NCI-H2227 (cell line): ENCODE measurements around the gene DNM1L.

Experiments used
- DNase-seq: peaks from one replicate; lab custom pipeline; 2025; ENCODE audit not compliant: unreplicated experiment; lab: John Stamatoyannopoulos, UW

DNM1L gene

GRCh38 chr12:32679091-32679919 is at the start of gene DNM1L:
Gene DNM1L (plus strand): TSS chr12:32679301. CDS start chr12:32679364, 63 bp downstream.
- peak; percentile 96 for DNase-seq

DNA sequence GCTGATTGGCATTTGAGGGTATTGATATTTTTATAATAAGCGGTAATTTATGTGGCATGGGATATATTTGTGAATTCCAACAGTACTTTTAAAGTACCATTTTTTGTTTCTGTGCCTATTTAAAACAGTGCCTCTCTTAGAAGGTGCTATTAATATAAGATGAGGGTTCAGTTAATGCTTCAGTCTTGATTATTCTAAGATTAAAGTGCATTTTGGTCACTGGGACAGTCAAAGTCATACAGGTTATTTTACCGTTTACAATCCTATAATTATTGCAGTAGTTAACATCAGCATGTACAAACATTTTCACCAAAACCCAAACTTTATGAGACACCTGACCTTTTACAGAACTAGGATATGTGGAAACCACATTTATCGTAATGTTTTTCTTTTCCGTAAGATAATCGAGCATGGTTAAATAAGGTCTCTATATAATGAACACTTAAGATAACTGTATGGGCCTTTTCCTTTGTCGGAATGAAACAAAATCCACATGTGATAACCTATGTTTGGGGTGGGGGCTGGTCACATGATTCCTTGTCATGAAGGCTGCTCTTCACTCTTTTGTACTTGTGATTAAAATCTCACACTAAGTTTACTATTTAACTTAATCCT is 37.7 kb upstream of the DNM1L start:
- no peak for DNase-seq

- DNase-seq = no peak
Observed at GRCh38 chr12:32644431-32644830, 34.7 kb upstream of the DNM1L start.

GRCh38 chr12:32647275-32647674 is 31.8 kb upstream of the DNM1L start:
- DNase-seq = no peak

- DNase-seq = no peak
Observed at GRCh38 chr12:32650508-32650907, 28.6 kb upstream of the DNM1L start.

DNA sequence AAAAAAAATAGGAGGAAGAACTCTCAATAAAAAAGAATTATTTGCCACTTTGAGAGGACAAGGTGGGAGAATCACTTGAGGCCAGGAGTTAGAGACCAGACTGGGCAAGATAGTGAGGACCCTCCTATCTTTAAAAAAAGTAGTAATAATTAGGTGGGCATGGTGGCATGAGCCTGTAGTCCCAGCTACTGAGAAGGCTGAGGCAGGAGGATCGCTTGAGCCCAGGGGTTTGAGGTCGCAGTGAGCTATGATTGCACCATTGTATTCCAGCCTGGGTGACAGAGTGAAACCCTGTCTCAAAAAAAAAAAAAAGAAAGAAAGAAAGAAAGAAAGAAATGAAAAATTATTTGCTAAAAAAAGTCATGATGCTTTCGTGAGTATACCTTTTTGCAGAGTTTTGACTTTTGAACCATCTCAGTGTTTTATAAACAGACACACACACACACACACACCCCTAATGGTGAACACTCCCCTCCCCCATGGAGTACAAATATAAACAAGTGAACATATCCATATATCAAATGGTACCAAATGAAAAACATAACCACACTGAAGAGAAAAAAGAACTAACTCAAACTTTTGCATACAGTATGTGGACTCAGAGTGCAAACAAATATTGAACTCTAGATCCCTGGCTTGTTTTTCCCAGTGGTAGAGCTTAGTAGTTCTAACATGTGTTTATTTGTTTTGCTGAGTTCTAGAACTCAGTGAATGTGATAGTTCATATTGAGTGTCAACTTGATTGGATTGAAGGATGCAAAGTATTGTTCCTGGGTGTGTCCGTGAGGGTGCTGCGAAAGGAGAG is 27.7 kb upstream of the DNM1L start:
- no peak for DNase-seq

GRCh38 chr12:32651956-32652210 is 27.2 kb upstream of the DNM1L start:
- no peak for DNase-seq

- DNase-seq = no peak
Observed at GRCh38 chr12:32659908-32660440, 19.1 kb upstream of the DNM1L start.

DNA sequence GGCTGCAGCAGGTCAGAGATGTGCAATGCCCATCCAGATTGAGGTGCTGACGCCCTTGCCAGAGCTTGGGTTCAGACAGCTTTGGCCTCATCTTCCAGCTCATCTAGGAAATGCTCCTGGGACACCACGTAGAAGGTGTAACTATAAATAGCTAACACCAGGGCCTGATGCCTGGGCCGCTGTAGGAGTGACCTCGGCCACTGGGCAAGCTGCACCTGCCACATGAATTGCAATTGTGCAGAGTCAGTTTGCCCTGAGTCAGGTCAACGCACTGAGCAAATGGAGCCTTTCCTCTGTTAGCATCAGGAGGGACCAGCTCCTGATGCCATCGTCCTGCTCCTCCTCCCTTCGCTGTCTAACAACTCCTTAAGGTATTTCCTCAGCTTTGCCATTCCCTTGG is 17.4 kb upstream of the DNM1L start:
- no peak for DNase-seq

GRCh38 chr12:32662665-32663064 is 16.4 kb upstream of the DNM1L start:
- no peak for DNase-seq

GRCh38 chr12:32666018-32666417 is 13.1 kb upstream of the DNM1L start:
- no peak for DNase-seq

- no peak for DNase-seq
Observed at GRCh38 chr12:32669584-32669983, 9.5 kb upstream of the DNM1L start.

DNA sequence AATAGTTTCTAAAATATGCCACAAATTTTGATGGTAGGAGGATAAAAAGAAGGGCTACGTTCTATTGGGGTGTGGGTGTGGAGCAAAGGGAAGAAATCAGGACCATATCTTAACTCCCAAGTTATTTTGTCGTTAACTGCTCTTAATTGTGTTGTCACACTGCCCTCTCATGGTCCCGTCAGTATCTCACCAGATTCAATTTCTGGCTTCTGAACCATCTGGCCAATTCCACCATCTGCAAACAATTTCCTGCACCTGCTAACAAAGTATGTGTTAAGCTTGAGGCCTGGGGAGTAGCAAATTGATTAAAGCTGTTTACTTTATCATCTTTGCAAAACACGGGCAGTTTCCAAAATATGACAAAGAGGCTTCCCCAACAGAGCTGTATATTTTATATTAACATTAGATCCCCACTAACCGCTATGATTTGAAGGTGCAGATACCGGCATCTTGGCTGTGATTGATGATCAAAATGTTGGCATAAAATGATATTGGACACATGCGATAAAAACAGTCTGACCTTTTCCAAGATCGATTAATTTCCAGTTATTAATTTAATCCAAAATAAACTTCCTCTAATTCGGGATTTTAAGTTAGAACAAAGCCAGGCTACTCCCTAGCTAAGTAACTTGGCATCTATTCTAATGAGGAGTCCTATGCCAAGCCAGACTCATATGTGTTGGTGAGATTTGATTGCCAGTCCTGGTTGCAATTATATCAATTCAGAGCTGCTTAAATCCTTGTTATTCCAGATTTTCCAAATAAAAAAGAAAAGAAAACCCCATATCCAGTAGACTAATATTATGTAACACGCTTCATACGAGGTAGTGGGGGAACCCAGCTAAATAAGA is 6.9 kb upstream of the DNM1L start:
- DNase-seq = peak; percentile 67

GRCh38 chr12:32679920-32680237 is 778 bp downstream of the DNM1L start:
- DNase-seq = no peak

- DNase-seq = no peak
Observed at GRCh38 chr12:32680787-32681186, 1.7 kb downstream of the DNM1L start.

- DNase-seq = no peak
Observed at GRCh38 chr12:32681272-32681671, 2.2 kb downstream of the DNM1L start.

DNA sequence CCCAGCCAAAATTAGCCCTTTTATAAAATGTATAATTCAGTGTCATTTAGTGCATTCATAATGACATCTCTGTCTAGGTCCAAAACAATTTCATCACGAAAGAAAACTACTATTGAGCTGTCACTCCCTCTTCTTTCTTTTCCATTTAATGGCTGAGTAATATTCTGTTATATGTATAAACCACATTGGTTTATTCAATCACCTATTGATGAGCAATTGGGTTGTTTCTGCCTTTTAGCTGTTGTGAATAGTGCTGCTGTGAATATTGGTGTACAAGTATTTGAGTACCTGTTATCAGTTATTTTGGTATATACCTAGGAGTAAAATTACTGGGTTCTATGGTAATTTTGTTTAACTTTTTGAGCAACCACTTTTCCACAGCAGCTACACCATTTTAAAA is 7.2 kb downstream of the DNM1L start:
- no peak for DNase-seq

- no peak for DNase-seq
Observed at GRCh38 chr12:32688786-32689185, 9.7 kb downstream of the DNM1L start.

DNA sequence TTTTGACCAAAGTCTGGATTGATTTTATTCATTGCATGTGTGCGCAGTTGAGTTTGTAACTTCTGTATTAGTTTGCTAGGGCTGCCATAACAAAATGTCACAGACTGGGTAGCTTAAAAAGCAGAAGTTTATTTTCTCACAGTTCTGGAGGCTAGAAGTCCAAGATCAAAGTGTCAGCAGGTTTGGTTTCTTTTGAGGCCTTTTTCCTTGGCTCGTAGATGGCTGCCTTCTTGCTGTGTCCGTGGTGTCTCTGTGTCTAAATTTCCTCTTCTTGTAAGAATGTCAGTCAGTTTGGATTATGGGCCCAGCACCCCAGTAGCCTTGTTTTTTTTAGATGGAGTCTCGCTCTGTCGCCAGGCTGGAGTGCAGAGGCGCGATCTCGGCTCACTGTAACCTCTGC is 11.8 kb downstream of the DNM1L start:
- no peak for DNase-seq

DNA sequence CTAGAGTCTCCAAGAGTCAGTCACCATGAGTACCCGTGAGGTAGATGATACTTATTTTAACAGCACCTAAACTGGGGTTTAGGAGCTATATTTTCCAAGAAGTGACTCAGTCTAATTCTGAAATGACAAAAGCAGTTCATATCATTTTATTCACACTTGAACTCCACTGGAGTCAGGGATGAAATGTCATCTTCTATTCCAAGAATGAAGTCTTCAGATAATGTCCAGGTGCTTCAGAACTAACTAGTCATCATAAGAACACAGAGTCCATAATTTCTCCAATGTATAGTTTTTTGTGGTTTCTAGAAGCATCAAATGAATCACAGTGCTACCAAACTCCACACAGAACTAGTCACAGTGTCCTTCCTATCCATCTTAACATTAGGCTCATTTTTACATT is 13.3 kb downstream of the DNM1L start:
- no peak for DNase-seq

DNA sequence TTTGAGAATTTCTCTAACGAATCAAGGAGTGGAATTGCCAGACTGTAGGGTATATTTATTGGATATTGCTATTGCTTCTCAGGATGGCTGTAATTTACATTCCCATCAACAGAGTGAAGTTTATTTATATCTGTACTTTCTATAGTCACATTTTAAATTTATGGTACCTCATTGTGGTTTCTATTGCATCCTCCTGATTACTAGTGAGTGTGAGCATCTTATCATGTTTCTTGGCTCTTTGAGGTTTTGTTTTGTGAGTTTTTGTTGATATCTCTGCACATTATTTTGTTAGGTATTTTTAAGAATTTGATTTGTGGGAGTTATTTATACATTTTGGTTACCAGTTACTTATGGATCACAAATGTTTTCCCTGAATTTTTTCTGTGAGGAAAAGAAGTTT is 13.9 kb downstream of the DNM1L start:
- DNase-seq = no peak
